Gastrocnemius medialis (tissue), 4 donors: ENCODE measurements around the gene WNK3. TPM values are rescaled to one million over a fixed set of nuclear protein-coding genes. Genes with fewer than 3 reads are reported as not detected.

Source experiments
- ATAC-seq, 2 donors: fragments of 150-250 bp; one replicate each; pipeline ENCODE4 v1.9.1; 2016
- DNase-seq, 2 donors: peaks; one replicate each; pipeline ENCODE4 v3.0.0-alpha.2; 2019
- H3K27ac ChIP-seq, 4 donors: fragments of 200-600 bp; sonication (generic); 1 replicate in 1 of 4; 2 replicates in 3 of 4; pipeline ENCODE4 v1.5.1; 2016 to 2018; ENCODE audit warnings: mild to moderate bottlenecking in 2 of 4, moderate library complexity in 1 of 4
- H3K27me3 ChIP-seq, 3 donors: fragments of 200-600 bp; sonication (generic) in 2 of 3; 1 replicate in 1 of 3; 2 replicates in 2 of 3; pipeline versions ENCODE4 v1.5.1 to v1.6.0; 2016 to 2019; ENCODE audit warnings: mild to moderate bottlenecking in 1 of 3, moderate library complexity in 1 of 3
- H3K36me3 ChIP-seq, 2 donors: fragments of 200-600 bp; sonication (generic) in 1 of 2; one replicate each; pipeline ENCODE4 v1.5.1; 2017 to 2018
- H3K4me1 ChIP-seq, 2 donors: fragments of 200-600 bp; sonication (generic) in 1 of 2; one replicate each; pipeline ENCODE4 v1.5.1; 2016 to 2017; ENCODE audit warnings: mild to moderate bottlenecking in 2 of 2
- H3K4me3 ChIP-seq, 4 donors: fragments of 200-600 bp; sonication (generic) in 3 of 4; 1 replicate in 1 of 4; 2 replicates in 3 of 4; pipeline ENCODE4 v1.5.1; 2016 to 2019; ENCODE audit warnings: mild to moderate bottlenecking in 2 of 4
- H3K9me3 ChIP-seq, 3 donors: fragments of 200-600 bp; sonication (generic) in 2 of 3; 1 replicate in 1 of 3; 2 replicates in 2 of 3; pipeline ENCODE4 v1.5.1; 2016 to 2019
- POLR2A ChIP-seq, 2 donors: fragments of 450-650 bp; IDR thresholded peaks; one replicate each; pipeline ENCODE4 v1.6.1; 2017; ENCODE audit warnings: antibody characterized with exemption in 2 of 2, mild to moderate bottlenecking in 2 of 2, moderate library complexity in 2 of 2
- in situ Hi-C, 4 donors: fragments of 200-750 bp; cut with MboI; loops; one replicate each; pipeline versions ENCODE4 v1.15.0 to v1.8.0; 2017; ENCODE audit warnings: low sequenced_read_pairs in 4 of 4
- intact Hi-C: fragments of 100-400 bp; cut with DNase I; formaldehyde crosslinking; loops from one replicate; pipeline ENCODE4 v1.15.1; 2023; ENCODE audit warnings: low total_unique reads
- total RNA-seq, 4 donors: library from RNA; depleted of rRNA; stranded (reverse); fragments of >200 nt; gene quantifications; one replicate each; pipeline versions ENCODE4 v1.1.0 to v1.2.3, GENCODE V29; 2016
- TF ChIP-seq, protein P1 (sequence below), 5 experiments: fragments of 450-650 bp in 3 of 5; fragments of 200-600 bp in 2 of 5; sonication (generic) in 2 of 5; IDR thresholded peaks in 4 of 5; conservative IDR thresholded peaks in 1 of 5; 1 replicate in 4 of 5; 2 replicates in 1 of 5; pipeline ENCODE4 v1.5.1; 2016 to 2019; ENCODE audit warnings: antibody characterized with exemption in 5 of 5, mild to moderate bottlenecking in 3 of 5, moderate library complexity in 3 of 5

The WNK3 gene
- total RNA-seq, 4 donors from 2014 or later: 0.02 to 0.16 (median 0.08) TPM

DNA sequence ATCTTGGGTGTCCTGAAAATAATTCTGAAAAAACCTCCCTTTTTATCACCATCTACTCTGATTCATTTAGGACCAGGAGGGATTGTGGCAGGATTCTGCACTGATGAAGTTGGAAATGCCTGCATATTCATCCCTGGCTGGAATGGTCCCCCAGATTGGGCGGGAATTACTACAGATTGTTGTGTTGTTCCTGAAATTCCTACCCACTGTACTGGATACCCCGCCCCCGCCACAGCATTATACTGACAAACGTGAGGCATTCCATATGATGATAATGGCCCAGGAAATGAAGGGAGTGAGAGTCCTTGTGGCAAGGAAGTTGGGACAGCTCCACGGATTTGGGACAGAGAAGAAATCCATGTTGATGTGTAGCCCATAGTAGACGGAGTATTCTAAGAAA, 159.6 kb downstream of the WNK3 start:
- intact Hi-C loops (no loop called here), in situ Hi-C loops (loop anchor here in 2 of 4 donors (25.0 kb wide), 1 partner anchor 339 kb away; the partner anchor contains the start of gene GNL3L (in 2 of the 2))
- no peak for DNase-seq
- H3K27ac ChIP-seq: no peak overlapping the region
- H3K27me3 ChIP-seq: peaks cover 0 to 4% (median 0%) of the 10 kb centered on the region in 3 donors
- H3K4me1 ChIP-seq: no peaks in the 10 kb centered on the region
- TF ChIP-seq, protein P1, sequence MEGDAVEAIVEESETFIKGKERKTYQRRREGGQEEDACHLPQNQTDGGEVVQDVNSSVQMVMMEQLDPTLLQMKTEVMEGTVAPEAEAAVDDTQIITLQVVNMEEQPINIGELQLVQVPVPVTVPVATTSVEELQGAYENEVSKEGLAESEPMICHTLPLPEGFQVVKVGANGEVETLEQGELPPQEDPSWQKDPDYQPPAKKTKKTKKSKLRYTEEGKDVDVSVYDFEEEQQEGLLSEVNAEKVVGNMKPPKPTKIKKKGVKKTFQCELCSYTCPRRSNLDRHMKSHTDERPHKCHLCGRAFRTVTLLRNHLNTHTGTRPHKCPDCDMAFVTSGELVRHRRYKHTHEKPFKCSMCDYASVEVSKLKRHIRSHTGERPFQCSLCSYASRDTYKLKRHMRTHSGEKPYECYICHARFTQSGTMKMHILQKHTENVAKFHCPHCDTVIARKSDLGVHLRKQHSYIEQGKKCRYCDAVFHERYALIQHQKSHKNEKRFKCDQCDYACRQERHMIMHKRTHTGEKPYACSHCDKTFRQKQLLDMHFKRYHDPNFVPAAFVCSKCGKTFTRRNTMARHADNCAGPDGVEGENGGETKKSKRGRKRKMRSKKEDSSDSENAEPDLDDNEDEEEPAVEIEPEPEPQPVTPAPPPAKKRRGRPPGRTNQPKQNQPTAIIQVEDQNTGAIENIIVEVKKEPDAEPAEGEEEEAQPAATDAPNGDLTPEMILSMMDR (IDR thresholded peaks at IDR 0.05 in 4 of 5, conservative IDR thresholded peaks at IDR 0.05 in 1 of 5): no peak
- TF ChIP-seq POLR2A (IDR thresholded peaks at IDR 0.05): no peak
- no peak overlapping the region for H3K4me3 ChIP-seq
- H3K36me3 ChIP-seq: no peaks in the 10 kb centered on the region
- no peaks in the 10 kb centered on the region for H3K9me3 ChIP-seq
- ATAC-seq: no peak

DNA sequence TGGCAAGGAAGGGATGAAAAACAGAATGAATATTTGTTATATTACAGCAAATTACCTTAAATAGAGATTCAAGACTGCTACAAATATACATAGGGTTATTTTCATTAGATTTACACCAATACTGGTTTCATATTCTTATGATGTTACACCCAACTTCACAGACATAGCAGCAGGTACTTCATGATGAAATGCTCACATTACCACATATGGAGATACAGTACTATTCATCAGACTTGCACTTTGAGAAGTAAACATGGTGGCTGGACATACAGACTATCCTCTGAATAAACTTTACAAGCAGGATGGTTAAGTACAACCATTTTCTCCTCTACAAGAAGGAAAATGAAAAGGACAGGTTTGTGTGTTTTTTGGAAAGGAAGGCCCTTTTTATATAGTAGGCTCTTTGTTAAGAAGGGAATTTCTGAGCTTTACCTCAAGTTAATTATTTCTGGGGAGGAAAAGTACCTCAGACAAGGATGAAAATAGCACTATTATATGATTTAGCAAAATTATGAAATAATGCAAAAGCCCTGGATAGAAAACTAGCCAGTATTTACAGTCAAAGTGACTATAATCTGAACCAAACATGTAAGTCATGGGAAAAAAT, 162.8 kb downstream of the WNK3 start:
- no peak for TF ChIP-seq POLR2A (IDR thresholded peaks at IDR 0.05)
- TF ChIP-seq, protein P1 (IDR thresholded peaks at IDR 0.05 in 4 of 5, conservative IDR thresholded peaks at IDR 0.05 in 1 of 5): no peak

DNA sequence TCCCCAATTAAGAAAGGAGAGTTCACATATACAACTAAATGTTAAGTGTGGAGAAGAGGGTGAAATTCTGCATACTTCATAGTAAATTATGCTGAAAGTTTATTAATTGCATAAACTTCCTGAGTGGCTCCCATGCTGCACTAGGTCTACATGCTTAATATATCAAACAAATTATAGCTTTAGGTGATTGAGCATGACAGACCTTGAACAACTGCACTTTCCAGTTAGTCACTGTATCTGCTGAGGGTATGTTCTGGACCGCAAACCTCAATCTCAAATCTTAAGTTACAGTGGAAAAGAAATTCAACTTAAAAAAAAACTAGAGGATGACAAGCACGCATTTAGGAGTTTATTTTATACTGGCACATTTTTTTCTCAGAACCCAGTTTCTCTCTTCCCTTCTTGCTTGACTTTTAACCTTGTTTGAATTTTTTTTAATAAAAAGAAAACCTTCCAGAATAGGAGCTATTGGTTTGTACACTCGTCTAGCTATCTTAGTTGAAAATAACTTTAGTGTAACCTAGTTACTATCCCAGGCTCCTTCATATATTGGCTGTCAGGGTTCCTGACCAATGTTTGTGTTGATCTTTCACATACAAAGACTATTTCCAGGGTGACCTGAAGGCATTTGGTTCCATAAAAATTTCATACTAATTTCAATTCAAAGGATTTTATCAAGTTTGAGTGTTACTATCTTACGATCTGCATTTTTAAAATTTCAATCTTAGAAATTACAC, 164.6 kb downstream of the WNK3 start:
- DNase-seq: no peak
- Histone ChIP-seq H3K4me3 (no peak overlapping the region), H3K9me3 (no peaks in the 10 kb centered on the region), H3K4me1 (no peaks in the 10 kb centered on the region), H3K36me3 (no peaks in the 10 kb centered on the region), H3K27me3 (no peaks in the 10 kb centered on the region), H3K27ac (no peak overlapping the region)
- intact Hi-C loops: no loop called here
- in situ Hi-C loops: loop anchor here in 2 of 4 donors (25.0 kb wide), 1 partner anchor 344 kb away; the partner anchor contains the start of gene GNL3L (in 2 of the 2)
- TF ChIP-seq, protein P1 (IDR thresholded peaks at IDR 0.05 in 4 of 5, conservative IDR thresholded peaks at IDR 0.05 in 1 of 5): no peak
- no peak for TF ChIP-seq POLR2A (IDR thresholded peaks at IDR 0.05)
- ATAC-seq: no peak

More for the DNA sequence above, 162.8 kb downstream of the WNK3 start:
- Histone ChIP-seq H3K4me1 (no peaks in the 10 kb centered on the region), H3K4me3 (no peak overlapping the region), H3K9me3 (no peaks in the 10 kb centered on the region), H3K36me3 (no peaks in the 10 kb centered on the region), H3K27me3 (peaks cover 0 to 2% (median 0%) of the 10 kb centered on the region in 3 donors), H3K27ac (no peak overlapping the region)
- ATAC-seq (no peak), DNase-seq (no peak)
- intact Hi-C loops: no loop called here
- in situ Hi-C loops: loop anchor here in 2 of 4 donors (25.0 kb wide), 1 partner anchor 342 kb away; the partner anchor contains the start of gene GNL3L (in 2 of the 2)

DNA sequence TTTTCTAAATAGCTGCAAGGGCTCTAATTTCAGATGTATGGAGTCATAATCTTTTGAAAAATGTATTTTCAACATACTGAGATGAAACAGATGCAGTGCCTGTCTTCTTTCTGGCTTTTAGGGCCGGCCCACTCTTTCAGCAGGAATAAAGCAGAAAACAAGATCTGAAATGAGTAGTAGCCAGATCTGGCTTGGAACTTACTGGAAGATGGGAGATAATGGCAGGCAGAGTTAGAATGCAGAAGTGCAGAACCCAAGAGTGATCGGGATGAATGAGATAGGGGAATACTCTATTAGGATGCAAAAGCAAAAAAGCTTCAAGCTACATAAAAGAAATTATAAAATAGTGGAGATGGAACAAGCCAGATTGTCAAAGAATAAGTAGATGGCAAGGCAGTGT, 173.4 kb downstream of the WNK3 start:
- DNase-seq: no peak
- intact Hi-C loops (loop anchor here (5.0 kb wide), 3 partner anchors 258 to 502 kb away; partner anchors contain the start of gene TSR2), in situ Hi-C loops (loop anchor here in 2 of 4 donors (25.0 kb wide), 1 partner anchor 353 kb away; the partner anchor contains the start of gene GNL3L (in 2 of the 2))
- no peak overlapping the region for H3K4me3 ChIP-seq
- peaks cover 23 to 27% of the 10 kb centered on the region in 2 donors for H3K4me1 ChIP-seq
- no peaks in the 10 kb centered on the region for H3K36me3 ChIP-seq
- H3K27me3 ChIP-seq: no peaks in the 10 kb centered on the region
- ATAC-seq: no peak
- H3K27ac ChIP-seq: no peak overlapping the region
- no peaks in the 10 kb centered on the region for H3K9me3 ChIP-seq
- TF ChIP-seq POLR2A (IDR thresholded peaks at IDR 0.05): no peak
- TF ChIP-seq, protein P1 (IDR thresholded peaks at IDR 0.05 in 4 of 5, conservative IDR thresholded peaks at IDR 0.05 in 1 of 5): no peak
